HCEC 1CT (cell line): ENCODE results near the gene CCDC93.

Experiments
- DNase-seq: peaks from one replicate; pipeline ENCODE4 v3.0.0-alpha.2; 2017

CCDC93 gene

DNA sequence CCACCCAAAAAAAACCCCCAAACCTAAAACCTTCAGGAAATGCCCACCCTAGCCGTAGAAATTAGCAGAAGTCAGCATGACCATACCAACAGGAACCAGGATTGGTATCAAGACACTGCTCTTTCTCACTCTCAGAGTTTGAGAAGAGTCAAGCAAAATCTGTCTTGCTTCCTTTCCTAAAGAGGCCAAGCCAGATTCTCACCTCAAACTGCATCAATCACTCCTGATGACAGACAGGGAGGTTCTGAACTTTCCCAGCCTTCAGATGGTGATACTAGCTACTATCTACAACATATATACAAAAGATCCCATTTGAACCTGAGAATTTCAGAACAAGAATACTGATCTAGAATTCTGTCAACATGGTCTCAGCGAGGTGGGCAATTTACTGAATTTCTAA is 29.7 kb downstream of the CCDC93 start:
- DNase-seq, result no peak

DNA sequence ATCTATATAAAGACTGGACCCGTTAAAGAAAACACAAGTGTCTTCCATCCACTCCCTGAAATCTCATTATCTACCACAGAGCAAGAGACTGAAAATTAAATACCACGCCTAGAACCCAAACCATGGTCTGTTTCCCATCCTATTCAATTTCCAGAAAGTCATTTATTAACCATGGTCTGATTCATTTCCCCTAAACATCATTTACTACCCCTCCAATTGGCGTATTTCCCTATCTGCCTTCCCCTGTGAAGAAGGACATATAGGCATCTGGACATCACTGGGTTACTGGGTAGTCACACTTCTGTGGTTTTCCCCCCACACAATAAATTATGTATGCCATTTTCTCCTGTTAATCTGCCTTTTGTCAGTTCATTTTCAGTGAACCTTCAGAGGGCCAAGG is 30.8 kb downstream of the CCDC93 start:
- DNase-seq, result no peak

DNA sequence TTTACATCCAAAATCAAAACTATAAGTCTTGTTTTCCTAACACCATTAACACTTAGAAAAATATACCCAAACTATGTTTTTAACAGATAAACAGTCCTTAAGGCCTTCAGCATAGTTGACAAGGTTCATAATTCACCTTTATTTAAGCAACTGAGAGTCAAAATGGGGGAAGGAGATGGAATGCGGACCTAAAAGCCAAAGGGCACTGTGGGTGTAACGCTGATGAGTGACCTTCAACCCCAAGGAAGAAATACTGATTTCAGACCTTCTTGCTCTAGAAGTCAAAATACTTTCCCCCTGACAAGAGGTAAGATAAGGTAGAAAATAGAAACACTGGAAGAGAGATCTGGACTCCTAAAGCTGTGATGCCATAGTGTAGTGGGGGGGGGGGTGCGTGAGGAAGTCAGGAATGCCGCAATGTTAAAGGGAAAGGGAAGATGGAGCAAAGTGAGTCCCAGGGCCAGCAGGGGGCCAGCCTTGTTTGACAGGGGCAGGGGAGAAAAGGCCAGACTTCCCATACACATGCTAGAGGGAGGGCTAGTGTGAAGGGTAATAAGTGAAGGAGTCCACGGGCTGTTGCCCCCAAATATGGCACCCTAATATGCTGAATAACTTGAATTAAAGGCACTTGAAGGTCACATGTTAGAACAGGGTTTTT is 31.4 kb downstream of the CCDC93 start:
- DNase-seq, result no peak

DNA sequence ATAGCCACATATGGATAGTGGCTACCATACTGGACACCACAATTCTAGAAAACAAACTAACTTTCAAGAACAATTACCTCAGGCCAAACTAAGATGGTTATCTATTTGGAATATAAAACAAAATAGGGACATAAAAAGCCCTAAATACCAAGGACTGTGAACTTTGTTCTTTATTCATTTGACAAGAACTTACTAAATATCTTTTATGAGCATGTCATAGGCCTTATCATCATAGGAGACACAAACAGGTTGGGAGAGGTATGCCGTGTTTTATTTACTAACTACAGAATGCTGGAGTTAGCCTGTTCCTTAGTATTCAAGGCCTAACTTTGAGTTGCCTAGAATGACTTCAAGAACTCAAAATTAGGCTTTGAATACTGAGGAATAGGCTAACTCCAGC is 32.1 kb downstream of the CCDC93 start:
- DNase-seq, result no peak

DNA sequence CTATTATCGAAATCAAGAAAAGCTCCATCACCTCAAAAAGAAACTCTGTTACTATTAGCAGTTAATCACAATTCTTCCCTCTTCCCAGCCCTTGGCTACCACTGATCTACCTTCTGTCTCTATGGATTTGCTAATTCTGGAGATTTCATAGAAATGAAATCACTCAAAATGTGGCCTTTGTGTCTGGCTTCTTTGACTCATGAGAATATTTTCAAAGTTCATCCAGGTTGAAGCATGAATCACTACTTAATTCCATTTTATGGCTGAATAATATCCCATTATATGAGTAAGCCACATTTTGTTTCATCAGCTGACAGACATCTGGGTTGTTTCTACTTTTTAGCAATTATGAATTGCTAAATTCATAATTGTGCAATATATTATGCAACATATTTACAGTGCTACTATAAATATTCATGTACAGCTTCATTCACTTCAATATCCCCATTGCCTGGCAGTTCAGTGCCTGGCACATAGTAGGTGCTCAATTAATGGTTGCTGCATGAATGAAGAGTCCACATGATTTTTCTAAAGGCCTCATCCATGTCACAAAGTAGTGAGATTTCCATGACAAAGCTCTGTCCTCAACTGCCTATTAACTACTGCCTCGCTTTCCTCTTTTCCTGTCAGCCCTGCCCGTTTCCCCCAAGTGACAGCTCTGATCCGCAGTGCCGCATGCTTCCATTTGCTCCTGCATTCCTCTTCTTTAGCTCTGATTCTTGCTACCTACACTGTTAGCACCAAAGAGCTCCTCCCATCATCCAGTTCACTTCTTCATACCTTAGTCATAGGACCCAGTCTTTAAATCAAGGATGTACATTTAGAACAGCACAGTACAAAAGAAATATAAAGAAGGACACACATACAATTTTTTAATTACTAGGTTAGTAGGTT is 32.8 kb downstream of the CCDC93 start:
- DNase-seq, result peak; percentile 98

DNA sequence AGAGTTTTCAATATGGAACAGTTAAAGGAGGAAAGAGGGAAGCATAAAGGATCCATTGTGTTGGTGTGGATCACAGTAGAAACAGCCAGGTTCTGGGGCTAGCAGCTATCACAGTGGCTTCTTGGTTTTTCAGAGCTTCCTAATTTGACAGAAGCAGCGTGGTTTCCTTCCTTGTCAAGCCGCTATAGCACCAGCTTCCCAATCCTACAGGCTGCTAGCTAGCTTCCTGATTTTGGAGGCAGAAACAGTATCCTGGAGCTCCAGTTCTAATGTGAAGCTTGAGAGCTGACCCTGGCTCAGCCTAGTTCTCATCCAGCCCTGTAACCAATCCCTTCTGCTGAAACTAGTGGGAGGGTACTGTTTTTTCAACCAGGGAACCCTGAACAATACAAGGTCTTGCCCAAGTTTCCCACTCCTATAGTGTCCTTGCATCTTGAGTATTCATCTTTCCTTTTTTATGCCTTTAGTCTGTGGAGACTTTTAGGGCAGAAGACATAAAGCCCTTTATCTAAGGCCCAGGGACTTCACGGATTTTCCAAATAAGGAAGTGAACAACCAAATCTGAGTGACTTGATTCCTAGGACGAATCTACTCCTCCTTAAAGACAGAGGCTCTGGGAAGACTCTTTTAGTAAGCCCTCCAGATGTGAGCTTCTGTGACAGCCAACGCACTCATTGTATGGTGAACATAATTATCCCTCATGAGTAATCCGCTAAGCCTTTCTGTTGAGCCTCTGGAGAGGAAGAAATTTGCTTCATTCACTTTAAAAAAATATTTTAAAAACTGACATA is 33.8 kb downstream of the CCDC93 start:
- DNase-seq, result peak; percentile 87

DNA sequence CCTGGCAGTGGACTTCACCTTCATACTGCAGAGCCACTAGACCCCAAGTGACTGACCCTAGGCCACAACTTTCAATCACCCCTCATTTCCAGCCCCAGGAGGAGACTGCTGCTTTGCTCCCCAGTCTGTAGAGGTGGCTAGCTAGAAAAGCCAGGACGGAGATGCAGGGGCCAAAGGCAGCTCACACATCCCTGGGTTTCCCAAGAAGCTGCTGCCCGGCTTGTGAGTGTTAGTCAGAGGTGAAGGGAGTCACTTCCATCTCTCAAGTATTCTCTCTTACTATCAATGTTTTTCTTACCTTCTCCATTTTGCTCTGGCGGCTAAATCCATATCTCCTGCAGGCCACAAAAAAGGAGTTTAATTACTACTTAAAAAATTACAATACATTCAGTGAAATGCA is 36.2 kb downstream of the CCDC93 start:
- DNase-seq, result no peak

DNA sequence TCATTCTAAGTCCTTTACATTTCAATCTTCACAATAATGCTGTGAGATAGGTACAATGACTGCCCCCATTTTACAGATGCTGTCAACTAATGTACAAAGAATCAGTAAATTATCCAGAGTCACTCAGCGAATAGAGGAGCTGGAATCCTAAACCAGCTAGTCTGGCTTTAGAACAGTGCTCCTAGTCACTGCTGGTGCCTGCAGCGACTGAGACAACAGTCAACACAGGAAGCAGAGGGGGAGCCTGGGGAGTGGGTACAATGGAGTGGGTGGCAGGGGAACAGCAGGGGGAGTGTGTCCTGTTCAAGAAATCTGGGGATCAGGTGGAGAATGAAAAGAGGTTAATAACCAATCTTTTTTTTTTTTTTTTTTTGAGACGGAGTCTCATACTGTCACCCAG is 37.3 kb downstream of the CCDC93 start:
- DNase-seq, result no peak

DNA sequence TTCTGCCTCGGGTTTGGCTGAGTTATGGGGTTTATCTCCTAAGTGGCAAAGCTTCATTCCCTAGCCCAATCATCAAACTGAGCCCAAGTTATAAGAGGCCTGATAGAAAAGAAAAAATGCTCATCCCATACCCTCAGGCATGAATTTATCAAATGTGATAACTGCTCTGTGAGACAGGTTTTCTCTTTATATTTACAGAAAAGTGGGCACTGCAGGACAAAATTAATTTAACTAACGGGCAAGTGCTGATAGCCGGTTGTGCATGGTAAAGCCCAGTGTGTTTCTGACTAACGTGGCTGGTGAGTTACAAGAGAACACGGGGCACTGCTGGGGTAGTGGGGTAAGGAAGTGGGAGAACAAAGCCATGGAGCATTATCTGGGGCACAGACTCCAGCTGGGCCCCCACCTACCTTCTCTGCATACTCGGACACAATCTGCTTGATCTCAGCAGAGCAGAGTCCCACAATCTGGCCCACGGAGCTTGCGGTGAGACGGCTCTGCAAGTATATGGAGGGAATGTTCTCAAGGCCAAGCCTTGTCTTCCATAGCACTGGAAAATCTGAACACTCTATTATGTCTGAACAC is 40.3 kb downstream of the CCDC93 start:
- no peak for DNase-seq

DNA sequence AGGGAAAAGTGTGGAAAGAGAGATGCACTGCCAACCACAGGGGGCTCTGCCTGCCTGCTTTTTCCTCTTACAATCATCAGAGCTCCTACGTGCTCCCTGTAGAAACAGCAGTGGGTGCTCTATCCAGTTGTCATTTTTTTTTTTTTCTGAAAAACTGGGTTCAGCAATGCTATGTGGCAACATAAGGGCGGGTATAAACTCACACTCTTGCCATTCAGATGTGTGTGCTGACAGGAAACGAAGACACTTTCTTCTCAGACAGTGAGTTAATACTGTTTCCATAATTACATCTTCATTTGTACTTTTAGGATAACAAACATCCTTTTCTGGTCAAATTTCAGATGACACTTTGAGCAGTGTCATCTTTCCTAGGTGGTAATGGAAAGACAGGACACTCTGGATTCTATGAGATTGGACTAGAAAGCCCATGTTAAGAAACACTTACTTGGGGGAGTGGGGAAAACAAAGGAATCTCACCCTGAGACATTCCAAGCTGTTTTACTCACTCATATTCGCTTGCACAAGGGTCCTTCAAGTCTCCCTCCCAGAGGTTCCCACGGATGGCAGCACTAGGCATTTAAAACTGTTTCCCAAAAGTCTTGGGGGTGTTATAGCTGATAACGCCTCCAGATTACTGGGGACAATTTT is 41.3 kb downstream of the CCDC93 start:
- DNase-seq, result peak; percentile 38

DNA sequence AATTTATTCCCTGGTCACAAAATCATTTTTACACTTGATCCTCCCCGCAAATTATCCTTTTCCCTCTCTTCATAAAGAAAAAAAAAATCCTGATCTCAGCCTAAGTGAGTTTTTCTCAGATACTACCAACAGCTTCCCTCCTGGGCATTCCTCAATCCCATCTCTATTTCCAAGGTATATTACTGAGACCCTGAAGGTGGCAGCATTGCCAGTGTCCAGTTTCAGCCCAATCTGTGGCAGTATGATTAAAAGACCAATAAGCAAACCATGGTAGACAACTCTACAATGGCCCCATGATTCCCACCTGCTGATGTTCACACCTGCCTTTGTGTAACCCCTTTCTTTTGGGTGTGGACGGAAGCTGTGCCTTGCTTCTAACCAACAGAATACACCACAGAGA is 45.1 kb downstream of the CCDC93 start:
- no peak for DNase-seq

DNA sequence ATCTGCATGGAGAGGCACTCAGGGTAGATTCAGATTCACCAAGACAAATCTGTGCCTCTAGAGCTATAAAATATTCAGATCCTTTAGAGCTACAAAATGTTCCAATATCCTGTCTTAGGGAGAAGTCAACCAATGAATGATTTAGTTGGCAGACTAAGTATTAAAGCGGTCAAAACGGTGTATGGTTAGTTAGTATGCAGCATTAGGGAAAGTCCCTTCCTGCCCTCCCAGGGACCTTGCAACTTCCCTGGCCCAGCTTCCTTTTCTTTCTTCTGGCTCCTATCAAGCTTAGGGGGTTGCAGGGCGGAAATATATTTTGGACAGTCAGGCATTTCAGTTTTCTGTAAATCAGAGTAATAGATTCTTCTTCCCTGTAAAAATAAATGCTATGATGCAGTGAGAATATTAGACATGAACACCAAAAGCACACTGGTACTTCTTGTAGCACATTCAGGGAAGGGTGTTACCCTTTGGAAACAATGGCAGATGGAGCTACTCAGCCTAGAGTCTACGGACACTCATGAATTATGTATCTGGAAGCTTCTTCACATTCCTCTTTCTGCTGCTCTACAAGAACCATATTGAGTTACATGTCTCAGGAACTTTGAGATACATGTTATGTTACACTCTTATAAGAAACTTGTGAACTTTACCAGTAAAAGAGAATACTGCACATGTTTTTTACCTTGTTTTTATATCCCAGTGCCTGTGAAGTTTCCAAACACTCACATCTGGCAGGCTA is 45.7 kb downstream of the CCDC93 start:
- DNase-seq, result no peak

DNA sequence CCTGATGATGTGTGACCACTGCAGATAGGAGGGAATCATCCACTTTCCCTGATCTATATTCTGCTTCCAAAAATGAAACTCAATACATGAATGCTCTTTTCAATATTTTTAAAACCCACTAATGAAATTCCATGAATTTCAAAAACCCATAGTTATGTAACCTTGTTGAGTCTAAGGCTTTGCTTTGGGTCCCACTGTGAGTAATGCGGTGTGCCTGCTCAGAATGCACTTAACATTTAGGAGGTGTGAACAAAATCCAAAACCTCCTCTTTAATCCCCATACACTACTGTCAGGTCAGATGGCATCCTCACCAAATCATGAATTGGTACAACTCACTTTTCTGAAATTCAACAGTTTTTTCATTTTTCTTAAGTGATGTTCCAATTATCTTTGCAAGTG is 50.4 kb downstream of the CCDC93 start:
- no peak for DNase-seq

DNA sequence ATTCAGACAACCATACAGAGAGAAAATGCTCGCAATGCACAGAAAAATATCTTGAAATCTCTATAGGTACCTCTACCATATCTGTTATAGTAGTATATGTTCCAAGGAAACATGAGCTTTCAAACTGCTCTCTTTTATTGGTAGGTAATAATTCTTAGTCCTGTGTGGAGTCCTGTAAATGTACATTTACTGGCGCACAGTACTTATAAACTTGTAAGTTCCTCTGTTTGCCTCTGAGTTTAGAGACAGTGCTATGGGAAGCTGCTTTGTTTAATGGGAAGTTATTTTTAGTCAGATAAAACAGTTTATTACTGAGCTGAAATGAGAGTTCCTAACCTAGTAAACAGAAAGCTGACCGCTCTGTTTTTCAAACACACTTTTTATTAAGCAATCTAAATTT is 52.7 kb downstream of the CCDC93 start:
- DNase-seq, result no peak

DNA sequence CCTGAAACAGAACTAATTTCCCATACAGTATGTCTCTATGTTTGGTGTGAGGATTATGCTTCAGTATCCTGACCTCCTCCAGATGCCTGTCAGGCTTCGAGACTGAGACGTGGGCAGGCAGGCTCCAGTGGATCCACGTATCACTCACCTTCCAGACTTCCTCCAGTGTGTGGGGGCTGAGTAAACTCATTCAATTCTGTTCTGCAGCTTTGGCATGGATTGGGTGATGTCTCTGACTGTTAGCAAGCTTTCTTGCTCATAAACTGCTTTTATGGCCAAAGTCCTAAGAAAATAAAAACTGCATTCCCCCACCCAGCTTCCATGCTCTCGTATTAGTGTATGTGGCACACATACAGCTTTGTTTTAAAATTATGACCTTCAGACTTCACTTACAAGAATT is 53.6 kb downstream of the CCDC93 start:
- no peak for DNase-seq

DNA sequence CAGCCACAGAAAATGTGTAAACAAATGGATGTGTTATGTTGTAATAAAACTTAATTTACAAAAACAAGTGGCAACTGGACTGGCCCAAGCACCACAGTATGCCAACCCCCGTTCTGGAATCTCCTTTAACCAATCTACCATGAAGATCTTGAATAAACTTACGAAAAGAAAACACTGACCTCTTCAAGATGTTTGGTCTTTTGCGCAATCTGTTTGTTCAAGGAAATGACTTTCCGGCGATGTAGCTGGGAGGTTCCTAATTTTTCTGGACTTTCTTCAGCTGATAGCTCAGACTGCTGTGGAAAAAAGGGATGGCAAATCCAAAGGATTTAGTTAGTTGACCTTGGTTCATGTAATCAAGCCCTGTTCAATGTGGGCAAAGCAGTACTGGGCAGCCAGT is 55.7 kb downstream of the CCDC93 start:
- DNase-seq, result peak; percentile 69

DNA sequence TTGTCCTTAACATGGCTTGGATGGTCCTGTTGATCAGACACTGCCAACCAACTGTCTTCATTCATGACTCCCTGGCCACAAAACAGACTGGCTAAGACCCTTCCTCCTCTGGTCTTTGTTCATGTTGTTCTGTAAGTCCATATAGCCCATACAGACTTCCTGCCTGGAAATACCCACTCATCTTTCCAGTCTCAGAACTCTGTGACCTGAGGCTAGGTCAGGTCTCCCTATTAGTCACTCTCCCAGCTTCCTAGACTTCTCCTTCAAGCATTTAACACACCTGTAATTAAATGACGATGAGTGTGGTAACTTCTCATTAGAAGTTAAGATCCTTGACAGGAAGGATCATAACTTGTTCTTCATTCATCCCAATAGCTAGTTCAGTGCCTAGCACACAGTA is 56.3 kb downstream of the CCDC93 start:
- DNase-seq, result no peak

DNA sequence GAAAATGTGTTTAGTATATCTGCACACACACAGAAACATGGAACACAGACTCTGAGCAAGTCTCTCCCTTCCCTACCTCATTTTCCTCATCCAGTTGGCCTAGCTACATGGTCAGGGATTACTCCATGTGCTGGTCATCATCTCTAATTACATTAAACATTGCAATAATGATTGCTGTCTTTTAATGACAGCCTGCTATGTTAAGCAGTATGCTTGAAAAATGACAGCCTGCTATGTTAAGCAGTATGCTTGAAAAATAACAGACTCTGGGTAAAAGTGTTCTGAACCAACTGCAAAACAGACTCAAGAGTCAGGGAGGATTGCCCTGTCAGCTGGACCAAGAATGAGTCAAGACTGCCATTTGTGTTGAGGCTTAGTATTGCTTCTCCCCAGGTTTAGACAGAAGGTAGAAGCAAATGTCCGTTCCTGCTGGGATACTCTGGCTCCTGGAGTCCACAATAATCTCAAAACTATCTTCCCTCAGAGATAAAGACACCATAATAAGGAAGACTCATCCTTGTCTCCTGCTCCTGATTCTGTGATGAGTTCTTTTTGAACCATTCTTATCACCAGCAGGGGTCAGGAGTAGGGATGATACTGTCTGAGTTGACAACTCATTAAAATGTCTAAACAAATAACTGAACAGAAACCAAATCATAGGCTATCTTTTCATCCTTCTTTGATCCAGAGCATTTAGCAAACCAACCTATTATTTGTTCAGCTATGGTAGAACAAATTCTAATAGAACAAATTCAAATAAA is 57.7 kb downstream of the CCDC93 start:
- no peak for DNase-seq

DNA sequence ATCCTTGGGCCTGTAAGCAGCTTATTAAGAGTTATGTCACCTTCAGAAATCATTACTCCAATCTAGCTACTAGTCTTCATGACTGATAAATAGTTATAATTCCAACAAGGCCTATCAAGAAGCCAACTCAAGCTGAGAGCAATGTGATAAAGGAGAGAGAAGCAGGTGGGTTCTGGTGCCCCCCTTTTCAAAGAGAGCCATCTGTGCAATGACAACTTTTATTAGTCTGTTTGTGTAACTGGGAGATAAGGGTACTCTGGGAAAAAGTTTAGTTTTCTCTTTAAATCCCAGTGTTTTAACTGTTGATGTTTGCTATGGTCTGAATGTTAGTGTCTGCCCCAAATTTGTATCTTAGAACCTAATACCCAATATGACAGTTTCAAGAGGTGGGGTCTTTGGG is 60.6 kb downstream of the CCDC93 start:
- no peak for DNase-seq

DNA sequence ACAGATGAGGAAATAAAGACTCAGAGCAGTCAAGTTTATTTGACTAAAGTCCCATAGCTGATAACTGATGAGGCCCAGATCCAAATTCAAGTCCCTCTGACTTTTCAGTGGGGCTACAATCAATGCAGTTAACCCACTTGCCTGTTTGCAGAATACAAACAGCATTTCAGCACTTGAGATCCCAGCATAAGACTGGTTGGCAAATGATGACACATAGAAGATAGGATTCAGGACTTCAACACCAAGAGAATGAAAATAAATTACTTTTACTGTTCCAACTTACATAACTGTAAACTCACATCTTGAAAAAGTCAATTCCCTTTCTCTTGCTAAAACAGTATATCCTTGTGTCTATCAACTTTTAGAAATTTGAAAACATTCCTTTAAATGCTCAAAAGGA is 61.2 kb downstream of the CCDC93 start:
- DNase-seq, result no peak

DNA sequence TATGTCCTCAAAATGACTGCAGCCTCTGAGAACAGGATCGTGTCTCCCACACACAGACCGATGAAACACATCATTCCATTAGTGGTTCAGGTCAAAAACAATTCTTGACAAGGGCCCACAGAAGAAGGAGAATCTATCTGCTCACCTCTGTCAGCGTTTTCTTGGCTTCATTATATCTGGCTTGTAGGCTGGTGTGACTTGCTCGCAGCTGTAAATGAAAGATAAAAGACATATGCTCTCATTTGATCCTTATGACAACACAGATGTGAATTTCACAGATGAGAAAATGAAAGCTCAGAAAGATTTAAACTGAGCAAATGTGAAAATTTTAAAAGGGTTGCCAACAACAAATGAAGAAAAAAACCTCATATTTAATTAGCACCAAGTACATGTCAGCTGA is 61.6 kb downstream of the CCDC93 start:
- DNase-seq, result no peak
